PFSK-1 (cell line): ENCODE measurements around the gene TRAPPC5.

Experiments
- FOXP2 ChIP-seq: optimal IDR thresholded peaks from 2 replicates; pipeline ENCODE3; 2011; ENCODE audit warnings: borderline replicate concordance, control low read depth, inconsistent platforms; ENCODE audit not compliant: insufficient read depth; ENCODE audit errors: extremely low read length, extremely low read depth
- POLR2AphosphoS5 ChIP-seq: IDR thresholded peaks from 2 replicates; pipeline ENCODE4 v1.6.1; 2012; ENCODE audit warnings: low read depth, mild to moderate bottlenecking, control low read depth, low read length, moderate library complexity
- REST ChIP-seq, 2 experiments: IDR thresholded peaks; 2 replicates each; pipeline versions ENCODE4 v1.6.1 to v1.8.0; 2011 to 2012; ENCODE audit warnings: low read depth in 2 of 2, low read length in 2 of 2, control low read depth in 1 of 2, inconsistent platforms in 1 of 2, mild to moderate bottlenecking in 1 of 2, moderate library complexity in 1 of 2; ENCODE audit not compliant: insufficient read depth in 1 of 2
- SIN3A ChIP-seq: IDR thresholded peaks from 2 replicates; pipeline ENCODE4 v1.6.1; 2012; ENCODE audit warnings: mild to moderate bottlenecking, low read length, moderate library complexity, borderline replicate concordance; ENCODE audit not compliant: insufficient read depth
- TAF1 ChIP-seq: IDR thresholded peaks from 2 replicates; pipeline ENCODE4 v1.6.1; 2012; ENCODE audit warnings: low read length, control low read depth, borderline replicate concordance; ENCODE audit not compliant: insufficient read depth

TRAPPC5 gene

GRCh38 chr19:7670790-7671189 lies 9.8 kb upstream of the TRAPPC5 start:
- TF ChIP-seq SIN3A (no peak), TAF1 (no peak), POLR2AphosphoS5 (no peak), REST (IDR thresholded peaks at IDR 0.05; ENCODE audit: insufficient read depth in 1 of 2, low read depth in 2 of 2, low read length in 2 of 2) (no peak), FOXP2 (no peak)

- TF ChIP-seq TAF1 (no peak), SIN3A (no peak), POLR2AphosphoS5 (no peak), FOXP2 (no peak), REST (IDR thresholded peaks at IDR 0.05; ENCODE audit: insufficient read depth in 1 of 2, low read depth in 2 of 2, low read length in 2 of 2) (no peak)
These were observed 8.1 kb upstream of the TRAPPC5 start for GRCh38 chr19:7672522-7672921.

- TF ChIP-seq FOXP2, result no peak
- no peak for TF ChIP-seq POLR2AphosphoS5
- no peak for TF ChIP-seq REST (IDR thresholded peaks at IDR 0.05; ENCODE audit: insufficient read depth in 1 of 2, low read depth in 2 of 2, low read length in 2 of 2)
- TF ChIP-seq TAF1, result no peak
- no peak for TF ChIP-seq SIN3A
These were observed 6.3 kb upstream of the TRAPPC5 start for GRCh38 chr19:7674010-7675005.

- TF ChIP-seq SIN3A (no peak), REST (IDR thresholded peaks at IDR 0.05; ENCODE audit: insufficient read depth in 1 of 2, low read depth in 2 of 2, low read length in 2 of 2) (no peak), FOXP2 (no peak)
These were observed 4.3 kb upstream of the TRAPPC5 start for GRCh38 chr19:7676376-7676775.
